HG03064 (cell line): ENCODE data around the gene SUPT7L.

Experiments
- ATAC-seq: cut with Tn5 transposase; IDR thresholded peaks from one replicate; pipeline ENCODE4 v1.9.1; 2021; ENCODE audit warnings: low read depth; ENCODE audit not compliant: unreplicated experiment

Gene SUPT7L, protein sequence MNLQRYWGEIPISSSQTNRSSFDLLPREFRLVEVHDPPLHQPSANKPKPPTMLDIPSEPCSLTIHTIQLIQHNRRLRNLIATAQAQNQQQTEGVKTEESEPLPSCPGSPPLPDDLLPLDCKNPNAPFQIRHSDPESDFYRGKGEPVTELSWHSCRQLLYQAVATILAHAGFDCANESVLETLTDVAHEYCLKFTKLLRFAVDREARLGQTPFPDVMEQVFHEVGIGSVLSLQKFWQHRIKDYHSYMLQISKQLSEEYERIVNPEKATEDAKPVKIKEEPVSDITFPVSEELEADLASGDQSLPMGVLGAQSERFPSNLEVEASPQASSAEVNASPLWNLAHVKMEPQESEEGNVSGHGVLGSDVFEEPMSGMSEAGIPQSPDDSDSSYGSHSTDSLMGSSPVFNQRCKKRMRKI

DNA sequence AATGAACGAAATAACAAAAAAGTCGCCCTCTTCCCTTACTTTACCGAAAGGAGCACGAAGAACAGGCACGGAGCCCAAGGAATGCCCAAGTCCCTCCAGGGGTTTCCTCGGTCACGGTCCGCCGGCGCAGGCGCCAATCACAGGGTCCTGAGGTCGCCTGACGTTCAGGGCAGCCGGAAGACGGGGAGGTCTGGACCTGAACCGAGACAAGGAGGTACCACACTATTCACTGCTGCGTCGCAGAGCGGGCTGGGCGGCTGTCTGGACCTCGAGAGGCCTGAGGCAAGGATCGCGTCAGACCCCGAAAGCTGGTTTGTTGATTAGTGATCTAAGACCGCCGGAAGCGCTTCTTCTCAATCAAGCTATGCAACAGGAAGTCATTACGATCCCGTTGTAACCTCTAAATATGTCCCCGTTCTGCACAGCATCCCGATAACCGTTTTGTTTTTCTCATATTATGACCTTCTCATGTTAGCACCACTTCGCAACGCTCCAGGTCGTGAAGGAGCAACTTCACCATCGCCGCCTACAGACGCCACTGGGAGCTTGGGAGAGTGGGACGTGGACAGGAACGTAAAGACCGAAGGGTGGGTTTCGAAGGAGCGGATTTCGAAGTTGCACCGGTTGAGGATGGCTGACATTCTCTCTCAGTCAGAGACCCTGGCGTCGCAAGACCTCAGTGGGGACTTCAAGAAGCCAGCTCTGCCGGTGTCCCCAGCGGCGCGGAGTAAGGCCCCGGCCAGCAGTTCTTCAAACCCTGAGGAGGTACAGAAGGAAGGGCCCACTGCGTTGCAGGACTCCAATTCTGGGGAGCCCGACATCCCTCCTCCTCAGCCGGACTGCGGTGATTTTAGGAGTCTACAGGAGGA lies at the start of gene SUPT7L, which contains the start of gene SLC4A1AP:
Gene SUPT7L (minus strand): TSS at position 330 of the 869 bp plus-strand sequence. CDS start 1,422 bp downstream, outside the sequence.
Gene SLC4A1AP (plus strand): TSS at position 605 of the 869 bp plus-strand sequence. CDS start 26 bp downstream, at position 631.
- ATAC-seq: peak; percentile 59

DNA sequence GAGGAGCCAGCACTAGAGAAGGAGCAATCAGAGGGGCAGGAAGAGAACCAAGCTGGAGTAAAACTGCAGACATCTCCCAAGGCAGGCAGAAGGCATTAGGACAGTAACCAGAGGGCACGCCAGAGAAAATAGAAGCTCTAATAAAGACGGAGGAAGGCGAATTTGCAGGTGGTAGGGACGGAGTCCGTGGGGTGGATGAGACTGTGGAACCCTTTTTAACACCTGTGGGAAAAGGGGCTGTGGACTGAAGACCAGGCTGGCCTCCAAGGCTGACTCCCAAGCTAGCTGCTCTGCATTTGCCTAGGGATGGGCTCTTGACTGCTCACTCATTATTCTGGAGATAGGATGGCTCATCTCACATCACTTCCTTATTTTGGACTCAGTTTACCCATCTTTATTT lies 49.8 kb upstream of the SUPT7L start:
- no peak for ATAC-seq

DNA sequence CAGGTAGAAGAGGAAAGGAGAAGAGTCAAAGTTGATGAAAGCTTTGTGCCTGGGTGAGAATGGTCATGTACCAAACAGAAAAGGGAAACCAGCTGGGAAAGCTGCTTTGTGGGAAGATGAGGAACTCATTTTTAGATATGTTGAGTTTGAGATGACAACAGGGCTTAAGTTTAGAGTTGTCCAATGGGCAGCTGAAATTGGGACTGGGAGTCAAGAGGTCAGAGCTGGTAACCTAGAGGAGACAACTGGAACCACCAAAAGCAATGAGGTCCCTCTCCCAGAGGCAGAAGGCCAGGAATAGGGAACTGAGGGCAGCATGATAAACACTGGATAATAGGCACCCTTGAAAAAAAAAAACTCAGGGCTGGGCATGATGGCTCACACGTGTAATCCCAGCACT lies 49.1 kb upstream of the SUPT7L start:
- no peak for ATAC-seq

DNA sequence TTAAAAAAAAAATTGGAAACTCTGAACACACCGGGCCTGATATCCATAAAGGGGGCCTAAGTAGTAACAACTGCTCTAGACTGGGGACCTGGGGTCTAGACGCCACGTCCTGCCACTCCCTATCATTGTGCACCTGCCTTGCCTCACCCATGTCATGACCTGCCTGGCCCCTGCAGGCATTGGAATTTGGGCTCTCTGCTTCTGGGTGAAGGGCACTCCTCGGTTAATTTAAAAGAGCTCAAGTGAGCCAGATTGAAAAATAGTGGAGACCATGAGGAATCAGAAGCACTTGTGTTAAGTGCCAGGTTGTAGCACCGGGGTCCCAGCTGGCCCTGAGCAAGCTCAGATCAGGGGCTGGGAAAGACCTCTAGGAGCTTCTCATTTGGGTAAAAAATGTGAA lies 48.4 kb upstream of the SUPT7L start:
- no peak for ATAC-seq

DNA sequence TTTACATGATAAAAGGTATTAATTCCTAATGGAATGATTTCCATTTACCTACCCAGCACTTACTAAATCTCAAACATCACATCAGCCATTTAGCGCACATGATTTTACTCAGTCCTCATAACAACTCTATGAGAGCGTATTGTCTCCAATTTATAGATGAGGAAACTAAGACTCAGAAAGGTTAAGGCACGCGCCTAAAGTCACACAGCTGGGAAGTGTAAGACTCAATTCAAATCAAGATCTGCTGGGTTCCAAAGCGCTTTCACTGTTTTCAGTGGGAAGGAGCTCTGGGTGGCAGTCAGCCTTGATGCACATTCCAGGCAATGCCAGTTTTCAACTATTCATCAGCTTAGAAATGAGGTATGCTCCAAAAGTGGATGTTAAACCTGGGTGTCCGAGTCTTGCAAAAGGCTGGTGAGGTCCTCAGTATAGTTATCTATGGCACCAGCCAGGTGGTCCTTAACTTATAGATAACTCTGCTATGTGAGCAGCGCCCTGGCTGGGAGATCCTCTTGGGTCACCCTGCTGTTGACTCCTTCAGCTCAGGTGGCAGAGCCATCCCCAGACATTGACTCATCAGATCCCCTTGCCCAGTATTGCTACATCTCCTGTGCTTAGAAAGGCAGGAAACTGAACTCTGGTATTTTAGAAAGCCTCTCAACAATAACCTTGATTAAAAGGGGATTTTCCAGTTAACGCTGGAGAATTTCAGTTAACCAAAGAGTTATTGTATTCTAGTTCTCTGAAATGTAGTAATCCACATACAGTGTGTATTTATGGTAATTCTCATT lies 47.4 kb upstream of the SUPT7L start:
- ATAC-seq: no peak

DNA sequence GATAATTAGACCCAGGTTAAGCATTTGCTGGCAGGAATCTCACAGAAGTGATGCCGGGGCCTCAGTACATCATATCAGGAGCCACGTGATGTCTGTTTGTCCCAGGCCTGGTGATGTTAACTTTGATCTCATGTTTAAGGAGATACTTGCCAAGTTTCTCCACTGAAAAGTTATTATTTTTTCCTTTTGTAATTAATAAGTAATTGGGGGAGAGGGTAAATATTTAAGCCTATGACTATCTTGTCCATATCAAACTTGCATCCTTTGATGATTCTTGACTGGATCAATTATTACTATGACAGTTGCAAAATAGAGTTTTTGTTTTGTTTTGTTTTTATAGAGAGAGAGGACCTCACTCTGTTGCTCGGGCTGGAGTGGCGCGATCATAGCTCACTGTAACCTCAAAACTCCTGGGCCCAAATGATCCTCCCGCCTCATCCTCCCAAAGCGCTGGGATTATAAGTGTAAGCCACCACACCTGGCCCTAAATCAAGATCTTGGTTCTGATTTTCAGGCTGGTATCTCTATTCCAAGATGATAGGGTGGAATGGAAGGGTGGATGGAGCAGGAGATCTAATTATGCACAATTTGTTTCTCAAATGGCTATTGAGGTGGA lies 46.7 kb upstream of the SUPT7L start:
- no peak for ATAC-seq

DNA sequence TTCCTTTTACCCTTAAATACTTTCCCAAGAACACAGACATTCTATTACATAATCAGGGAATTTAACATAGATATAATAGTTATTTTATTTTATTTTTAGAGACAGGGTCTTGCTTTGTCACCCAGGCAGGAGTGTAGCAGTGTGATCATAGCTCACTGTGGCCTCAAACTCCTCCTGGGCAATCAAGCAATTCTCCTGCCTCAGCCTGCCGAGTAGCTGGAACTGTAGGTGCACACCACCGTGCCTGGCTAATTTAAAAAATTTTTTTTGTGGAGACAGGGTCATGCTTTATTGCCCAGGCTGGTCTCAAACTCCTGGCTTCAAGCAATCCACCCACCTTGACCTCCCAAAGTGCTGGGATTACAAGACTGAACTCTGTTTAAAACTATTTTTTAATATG lies 45.9 kb upstream of the SUPT7L start:
- no peak for ATAC-seq

DNA sequence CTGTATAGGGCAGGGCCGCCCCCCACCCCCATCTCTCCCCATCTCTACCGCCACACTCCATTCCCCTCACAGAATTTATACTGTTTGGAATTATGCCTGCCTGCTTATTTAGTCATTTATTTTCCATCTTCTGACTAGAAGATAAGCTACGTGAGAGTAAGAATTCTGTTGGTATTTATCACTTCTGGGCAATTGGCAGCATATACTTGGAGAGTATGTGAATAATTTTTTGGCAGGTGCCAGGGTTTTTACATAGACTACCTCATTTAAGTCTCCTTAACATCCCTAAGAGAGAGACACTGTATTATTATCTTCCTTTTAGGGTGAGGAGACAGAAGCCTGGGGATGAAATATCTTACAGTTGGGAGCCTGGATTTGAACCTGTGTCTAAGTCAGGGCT lies 45.3 kb upstream of the SUPT7L start:
- ATAC-seq: no peak

DNA sequence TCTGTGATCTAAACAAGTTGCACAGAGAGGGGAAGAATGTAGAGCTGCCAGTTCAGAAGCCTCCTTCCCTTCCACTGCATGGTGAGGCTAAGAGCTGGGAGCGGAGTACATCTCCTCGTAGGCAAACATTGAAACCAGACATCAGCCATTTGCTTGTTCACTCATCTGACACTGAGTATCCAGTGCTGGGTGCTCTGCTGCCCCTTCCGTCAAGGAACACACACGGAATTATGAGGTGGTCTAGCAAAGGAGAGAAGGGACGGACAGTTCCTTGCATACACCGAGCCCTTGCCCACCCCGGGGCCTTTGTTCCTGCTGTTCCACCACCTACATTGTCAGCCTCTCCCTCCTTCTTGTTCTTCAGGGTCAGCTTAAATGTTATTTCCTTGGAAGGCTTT lies 44.8 kb upstream of the SUPT7L start:
- no peak for ATAC-seq

DNA sequence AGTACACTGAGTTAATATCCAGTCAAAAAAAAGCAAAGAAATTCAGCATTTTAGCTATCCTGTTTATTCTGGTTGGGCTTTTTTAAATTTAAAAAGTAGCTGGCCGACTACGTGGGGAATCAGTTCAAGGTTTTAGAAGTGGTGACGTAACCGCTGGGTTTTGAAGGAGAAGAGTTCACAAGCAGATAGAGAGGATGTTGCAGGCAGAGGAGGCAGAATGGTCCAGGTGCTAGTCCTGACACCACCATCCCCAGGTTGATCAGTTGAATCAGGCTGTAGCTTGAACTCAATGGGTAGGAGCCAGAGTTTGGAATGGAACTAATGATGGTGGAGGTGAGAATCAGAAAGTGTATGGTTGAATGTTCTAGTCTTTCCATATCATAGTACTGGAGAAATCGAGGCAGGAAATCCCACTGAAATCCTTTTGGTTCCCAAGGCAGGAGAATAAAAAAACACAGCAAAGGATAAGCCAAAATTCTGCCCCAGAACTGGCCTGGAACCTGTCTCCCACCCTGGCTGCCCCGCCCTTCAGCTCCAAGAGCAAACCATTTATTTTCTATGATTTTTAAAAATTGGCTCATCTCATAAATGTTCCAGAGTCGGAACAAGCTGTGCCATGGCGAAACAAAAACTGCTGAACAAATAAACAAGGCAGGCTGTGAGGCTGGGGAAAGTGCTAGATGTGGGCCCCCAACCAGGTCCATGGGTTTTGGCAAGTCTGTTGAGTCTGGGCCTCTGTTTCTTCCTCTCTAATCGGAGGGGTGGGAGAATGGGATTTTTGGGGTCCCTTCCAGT lies 44.2 kb upstream of the SUPT7L start:
- no peak for ATAC-seq

DNA sequence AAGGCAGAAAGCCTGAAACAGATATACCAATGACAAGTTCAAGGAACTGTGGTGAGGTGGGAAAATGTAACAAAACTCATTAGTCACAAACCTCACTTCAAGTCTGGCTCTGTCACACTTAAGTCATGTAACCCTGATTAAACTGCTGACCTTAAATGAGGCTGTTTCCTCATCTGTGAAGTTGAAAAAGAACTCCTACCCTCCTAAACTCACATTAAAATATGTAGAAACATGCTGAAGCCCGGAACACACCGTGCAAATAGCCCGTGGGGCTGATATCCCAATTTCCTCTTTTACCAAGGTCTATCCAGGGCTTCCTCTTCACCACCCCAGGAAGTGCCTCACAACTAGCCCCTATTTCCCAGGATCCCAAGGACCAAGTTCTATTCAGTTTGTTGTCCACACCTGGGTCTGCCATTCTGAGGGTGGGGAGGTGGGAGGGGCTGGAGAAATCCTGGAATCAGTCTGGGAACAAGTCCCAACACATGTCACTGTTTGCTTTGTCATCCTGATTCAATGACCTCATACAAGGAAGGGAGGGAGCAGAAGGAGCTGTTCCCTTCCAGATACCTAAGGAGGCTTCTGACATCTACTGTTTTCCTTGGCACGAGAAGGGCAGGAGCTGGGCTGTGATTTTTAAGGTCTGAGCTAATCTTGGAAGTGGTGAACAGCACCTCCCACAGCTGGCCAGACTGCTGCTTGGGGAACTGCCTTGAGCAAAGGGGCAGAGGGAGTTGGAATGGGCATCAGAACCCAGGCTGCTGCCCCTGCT lies 42.6 kb upstream of the SUPT7L start:
- no peak for ATAC-seq

DNA sequence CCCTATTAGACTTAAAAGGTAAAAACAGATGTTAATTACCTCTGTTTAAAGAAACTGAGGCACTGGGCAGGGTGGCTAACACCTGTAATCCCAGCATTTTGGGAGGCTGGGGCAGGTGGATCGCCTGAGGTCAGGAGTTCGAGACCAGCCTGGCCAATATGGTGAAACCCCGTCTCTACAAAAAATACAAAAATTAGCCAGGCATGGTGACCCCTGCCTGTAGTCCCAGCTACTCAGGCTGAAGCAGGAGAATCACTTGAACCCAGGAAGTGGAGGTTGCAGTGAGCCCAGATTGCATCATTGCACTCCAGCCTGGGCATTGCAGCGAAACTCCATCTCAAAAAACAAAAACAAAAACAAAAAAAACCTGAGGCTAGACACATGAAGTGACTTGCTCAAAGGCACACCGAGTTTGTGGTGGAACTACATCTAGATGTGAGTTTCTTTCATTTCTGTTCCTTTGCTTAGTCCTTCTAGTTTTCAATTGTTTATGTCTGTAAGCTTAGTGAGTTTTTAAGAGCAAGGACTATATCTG lies 41.0 kb upstream of the SUPT7L start:
- ATAC-seq: no peak

DNA sequence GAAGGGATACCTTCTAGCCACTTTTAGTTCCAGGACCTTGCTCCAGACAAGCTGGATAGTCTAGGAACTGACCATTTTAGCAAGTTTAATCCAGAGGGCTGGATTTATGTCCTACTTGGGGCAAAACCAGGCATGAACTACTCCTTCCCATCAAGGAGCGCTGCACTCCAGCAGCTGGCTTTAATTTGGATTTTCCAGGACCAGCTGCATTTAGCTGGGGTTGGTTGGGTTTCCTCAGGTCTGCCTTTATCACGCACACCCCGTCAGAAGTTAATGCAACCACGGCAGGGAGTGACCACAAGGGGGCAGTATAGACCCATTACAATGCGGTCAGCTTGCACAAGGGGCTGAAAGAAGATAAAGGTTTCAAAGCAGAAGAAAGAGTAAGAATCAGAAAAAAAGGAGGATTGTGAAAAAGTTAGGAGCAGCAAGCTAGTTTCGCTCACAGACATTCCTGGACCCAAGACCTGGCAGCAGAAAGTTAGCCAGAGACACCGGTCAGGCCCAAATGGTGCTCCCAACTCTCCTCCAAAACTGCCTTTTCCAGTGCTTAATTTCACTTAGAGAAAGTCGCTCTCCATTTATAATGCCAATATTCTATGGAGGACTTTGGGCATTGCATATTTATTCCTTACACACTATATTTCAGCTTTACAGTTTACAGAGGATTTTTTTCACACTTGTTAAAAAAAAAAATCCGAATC lies 40.4 kb upstream of the SUPT7L start:
- no peak for ATAC-seq

DNA sequence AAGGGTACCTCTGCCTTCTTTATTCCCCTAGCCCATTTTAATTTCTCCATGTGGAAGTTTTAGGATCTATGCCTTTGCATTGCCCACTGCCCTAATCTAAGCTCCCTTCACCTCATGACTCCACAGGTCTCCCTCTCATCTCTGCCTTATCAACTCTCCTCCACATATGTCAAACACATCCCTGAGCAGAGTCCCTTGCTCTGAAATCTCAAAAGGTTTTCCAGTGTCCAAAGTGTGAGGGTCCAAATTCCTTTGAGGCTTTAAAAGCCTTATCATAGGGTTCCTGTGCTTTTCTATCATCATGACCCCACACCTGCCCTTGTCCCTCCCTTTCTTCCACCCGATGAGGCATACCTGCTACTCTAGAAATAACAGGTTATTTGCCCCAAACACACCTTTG lies 38.9 kb upstream of the SUPT7L start:
- ATAC-seq: no peak

DNA sequence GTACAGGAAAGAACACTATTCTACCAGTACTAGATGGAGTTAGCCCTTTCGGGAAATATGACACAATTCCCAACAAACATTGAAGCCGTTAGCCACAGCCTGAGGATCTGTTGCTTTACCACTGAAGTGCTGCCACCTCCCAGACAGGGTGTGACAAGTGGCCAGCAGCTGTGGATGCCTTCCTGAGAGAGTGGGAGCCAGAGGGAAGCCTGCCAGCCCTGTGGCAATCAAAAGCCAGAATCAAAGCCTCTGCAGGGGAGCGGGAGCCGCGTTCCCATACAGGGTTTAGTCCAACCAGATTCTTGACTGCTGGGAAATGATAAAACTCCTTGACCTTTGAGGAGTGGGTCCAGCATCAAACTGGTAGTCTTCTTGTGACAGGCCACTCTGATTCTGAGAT lies 38.3 kb upstream of the SUPT7L start:
- no peak for ATAC-seq

DNA sequence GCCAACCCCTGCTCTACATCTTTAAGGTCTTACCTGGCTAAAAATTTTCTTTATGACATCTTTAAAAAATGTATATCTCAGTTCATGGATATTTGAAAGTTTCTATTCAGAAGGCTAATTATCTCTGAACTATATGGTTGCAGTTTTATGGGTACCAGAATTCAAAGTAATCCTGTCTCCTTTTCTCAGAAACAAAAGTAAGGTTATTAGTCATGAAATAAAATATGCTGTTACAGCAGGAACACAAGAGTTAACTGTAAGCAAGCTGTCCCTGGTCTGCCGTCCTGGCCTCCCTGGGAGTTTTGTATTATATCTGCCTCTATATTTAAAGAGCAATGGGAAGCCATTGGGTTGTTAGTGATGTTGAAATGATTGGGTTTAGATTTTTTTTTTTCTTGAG lies 34.2 kb upstream of the SUPT7L start:
- ATAC-seq: no peak

DNA sequence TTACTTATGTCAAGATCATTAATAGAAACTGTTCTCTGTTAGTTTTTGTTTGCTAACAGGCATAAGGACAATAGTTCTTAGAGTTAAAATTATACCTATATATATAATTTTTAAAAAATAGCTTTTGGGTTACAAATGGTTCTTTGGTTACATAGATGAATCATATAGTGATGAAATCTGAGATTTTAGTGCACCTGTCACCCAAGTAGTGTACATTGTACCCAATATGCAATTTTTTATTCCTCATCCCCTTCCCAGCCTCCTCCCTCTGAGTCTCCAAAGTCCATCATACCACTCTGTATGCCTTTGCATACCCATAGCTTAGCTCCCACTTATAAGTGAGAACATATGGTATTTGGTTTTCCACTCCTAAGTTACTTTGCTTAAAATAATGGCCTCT lies 26.6 kb upstream of the SUPT7L start:
- ATAC-seq: no peak

DNA sequence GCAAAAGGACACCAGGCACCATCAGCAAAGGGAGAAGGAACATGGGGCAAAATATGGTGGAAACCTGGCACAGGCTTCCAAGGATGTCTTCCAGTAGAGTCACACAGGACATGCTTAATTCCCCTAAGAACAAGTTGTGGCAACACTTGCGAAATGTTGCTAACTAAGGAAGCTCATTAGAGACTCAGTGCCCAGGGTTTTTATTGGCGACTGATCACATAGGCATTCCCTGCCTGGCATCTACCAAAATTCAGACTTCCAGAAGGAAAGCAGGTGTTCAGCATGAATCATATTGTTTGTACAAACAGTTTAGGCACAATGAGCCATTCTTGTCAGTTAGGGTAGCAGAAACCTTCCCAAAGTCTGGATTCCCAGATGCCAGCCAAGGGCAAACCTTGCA lies 26.0 kb upstream of the SUPT7L start:
- ATAC-seq: no peak
